Cardiac fibroblast (primary cell): Measurements from ENCODE around the gene SYT6.

Experiments used
- DNase-seq, 2 donors: peaks; one replicate each; pipeline versions ENCODE4 v3.0.0 to v3.0.0-alpha.2; 2010; ENCODE audit warnings: low read depth in 2 of 2
- H3K4me3 ChIP-seq, 2 donors: replicated peaks in 1 of 2; 1 replicate in 1 of 2; 2 replicates in 1 of 2; pipeline ENCODE4 v1.5.1; 2011; ENCODE audit warnings: low read depth in 2 of 2, low read length in 2 of 2, mild to moderate bottlenecking in 2 of 2, moderate library complexity in 1 of 2
- CTCF ChIP-seq: IDR thresholded peaks from one replicate; pipeline ENCODE4 v1.5.1; 2011; ENCODE audit warnings: low read depth, mild to moderate bottlenecking, low read length, inconsistent platforms

SYT6 gene

GRCh38 chr1:114089502-114090138, 64.0 kb downstream of the SYT6 start:
- H3K4me3 ChIP-seq, result no peak overlapping the region
- DNase-seq, result no peak
- TF ChIP-seq CTCF, result no peak

GRCh38 chr1:114088392-114089299, 65.0 kb downstream of the SYT6 start:
- TF ChIP-seq CTCF, result no peak
- H3K4me3 ChIP-seq, result no peak overlapping the region
- no peak for DNase-seq

GRCh38 chr1:114087495-114087894, 66.2 kb downstream of the SYT6 start:
- no peak for DNase-seq
- TF ChIP-seq CTCF, result no peak
- no peak overlapping the region for H3K4me3 ChIP-seq

- DNase-seq, result no peak
- TF ChIP-seq CTCF, result no peak
These were observed 66.9 kb downstream of the SYT6 start for GRCh38 chr1:114086601-114087368.

GRCh38 chr1:114082867-114083585, 70.6 kb downstream of the SYT6 start:
- no peak for DNase-seq
- TF ChIP-seq CTCF, result no peak
- H3K4me3 ChIP-seq, result no peak overlapping the region

More at GRCh38 chr1:114086601-114087368, 66.9 kb downstream of the SYT6 start:
- H3K4me3 ChIP-seq, result no peak overlapping the region

GRCh38 chr1:114082304-114082630, 71.4 kb downstream of the SYT6 start:
- no peak for DNase-seq
- H3K4me3 ChIP-seq, result no peak overlapping the region
- TF ChIP-seq CTCF, result no peak
